NCI-H1930 (cell line): ENCODE results near the gene GPS1.

Experiments used
- DNase-seq, 2 experiments: peaks; one replicate each; lab custom pipeline; 2025; lab: John Stamatoyannopoulos, UW

GPS1 gene

GRCh38 chr17:82051776-82052637 is at the start of gene GPS1, which contains the start of gene RFNG:
TSS of gene GPS1 (plus strand) at chr17:82051898. CDS start at chr17:82051932, 34 bp downstream.
TSS of gene RFNG (minus strand) at chr17:82051811. CDS start at chr17:82051766, 45 bp downstream.
- DNase-seq = peak; percentile 55 to 74

GRCh38 chr17:82003411-82004381 is 48.0 kb upstream of the GPS1 start:
- DNase-seq = no peak

DNA sequence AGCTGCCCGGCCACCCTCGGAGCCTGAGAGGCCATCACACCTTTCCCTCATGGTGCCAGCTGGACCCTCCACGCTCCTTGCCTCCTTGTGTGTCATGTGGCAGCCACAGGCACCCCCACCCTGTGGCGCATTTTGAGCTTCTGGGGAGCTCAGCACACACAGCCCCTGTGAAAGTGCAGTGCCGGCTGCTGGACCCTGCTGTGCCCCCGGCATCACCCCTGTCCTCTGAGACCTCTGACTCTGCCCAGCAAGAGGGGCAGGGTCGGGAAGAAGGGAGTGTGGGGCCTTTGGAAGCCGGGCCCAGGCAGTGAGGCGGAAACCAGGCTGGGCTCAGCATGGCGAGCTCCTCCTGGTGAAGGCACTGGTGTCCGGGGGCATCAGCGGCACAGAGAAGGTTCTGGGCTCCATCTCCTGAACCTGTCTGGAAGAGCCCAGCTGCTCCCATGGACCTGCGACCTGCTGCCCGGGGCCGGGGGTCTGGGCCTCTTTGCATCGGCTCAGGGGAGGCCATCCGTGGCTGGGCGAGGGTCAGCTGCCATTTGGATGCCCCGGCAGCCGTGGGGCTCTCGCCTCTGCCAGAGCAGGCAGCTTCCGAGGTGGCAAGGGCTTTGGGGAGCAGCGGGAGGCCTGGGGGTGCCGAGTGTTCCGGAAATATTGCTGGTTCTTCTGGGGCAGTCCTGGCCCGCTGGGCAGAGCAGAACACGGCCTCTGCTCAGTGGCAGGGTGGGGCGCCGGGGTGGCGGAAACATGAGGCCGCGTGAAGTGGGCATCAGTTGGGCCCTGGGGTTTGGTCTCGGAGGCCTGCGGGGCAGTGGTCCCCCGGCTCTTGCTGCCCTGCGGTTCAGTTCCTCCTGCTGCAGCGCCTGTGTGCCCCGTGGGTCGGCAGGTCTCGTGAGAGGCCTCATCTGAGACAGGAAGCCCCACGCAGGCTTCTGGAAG is 46.9 kb upstream of the GPS1 start:
- no peak for DNase-seq

DNA sequence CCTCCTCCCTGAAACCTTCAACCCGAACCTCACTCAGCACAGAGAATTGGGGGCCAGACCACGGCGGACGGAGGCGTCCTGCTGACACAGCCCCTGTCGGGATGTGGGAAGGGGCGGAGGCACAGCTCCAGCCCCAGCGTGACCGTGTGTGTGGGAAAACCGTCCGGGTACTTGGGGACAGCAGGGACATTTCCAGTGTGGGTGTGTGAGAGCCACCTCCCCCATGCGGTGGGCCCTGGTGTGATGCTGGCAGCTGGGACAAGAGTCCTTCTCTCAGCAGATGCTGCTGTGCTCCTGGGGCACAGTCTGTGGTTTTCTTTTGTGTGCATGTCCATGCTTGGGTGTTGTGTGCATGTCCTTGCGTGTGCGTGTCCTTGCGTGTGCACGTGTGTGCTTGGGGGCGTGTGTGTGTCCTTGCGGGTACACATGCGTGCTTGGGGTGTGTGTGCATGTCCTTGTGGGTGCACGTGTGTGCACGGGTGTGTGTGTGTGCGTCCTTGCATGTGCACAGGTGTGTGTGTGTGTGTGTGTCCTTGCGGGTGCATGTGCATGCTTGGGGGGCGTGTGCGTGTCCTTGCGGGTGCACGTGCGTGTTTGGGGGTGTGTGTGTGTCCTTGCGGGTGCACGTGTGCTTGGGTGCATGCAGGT is 45.9 kb upstream of the GPS1 start:
- no peak for DNase-seq

- DNase-seq = no peak
These were observed 45.0 kb upstream of the GPS1 start for GRCh38 chr17:82006468-82007227.

- DNase-seq = no peak
These were observed 44.5 kb upstream of the GPS1 start for GRCh38 chr17:82007228-82007494.

GRCh38 chr17:82007495-82008257 is 44.0 kb upstream of the GPS1 start:
- no peak for DNase-seq

DNA sequence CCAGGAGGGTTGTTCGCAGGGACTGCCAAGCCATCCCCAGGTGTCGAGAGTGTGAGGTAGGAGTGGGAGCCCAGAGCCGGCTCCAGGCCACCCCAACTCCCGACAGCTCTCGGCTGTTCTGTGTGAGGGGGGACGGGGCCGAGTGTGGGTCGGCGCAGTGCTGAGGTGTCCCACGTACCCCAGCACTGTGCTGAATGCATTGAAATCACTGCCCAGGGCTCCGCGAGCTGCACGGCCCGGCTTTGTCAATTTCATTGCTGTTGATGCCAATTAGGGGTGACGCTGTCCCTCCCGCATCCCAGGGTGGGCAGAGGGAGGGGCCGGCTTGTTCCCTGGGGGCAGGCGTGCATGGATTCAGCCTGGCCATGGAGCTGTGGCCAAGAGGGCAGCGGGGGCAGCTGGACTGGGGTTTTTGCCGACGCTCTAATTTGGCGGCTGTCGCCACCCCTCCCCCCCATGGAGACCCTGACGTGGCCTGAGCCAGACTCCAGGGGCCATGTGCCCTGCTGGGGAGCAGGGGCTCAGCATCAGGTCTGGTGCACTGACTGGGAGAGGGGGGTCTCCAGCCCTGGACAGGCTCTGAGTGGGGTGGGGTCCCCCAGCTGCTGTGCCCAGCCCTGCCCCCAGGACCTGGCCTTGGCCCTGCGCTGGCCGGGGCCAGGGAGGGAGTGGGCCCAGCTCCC is 43.3 kb upstream of the GPS1 start:
- DNase-seq = no peak

DNA sequence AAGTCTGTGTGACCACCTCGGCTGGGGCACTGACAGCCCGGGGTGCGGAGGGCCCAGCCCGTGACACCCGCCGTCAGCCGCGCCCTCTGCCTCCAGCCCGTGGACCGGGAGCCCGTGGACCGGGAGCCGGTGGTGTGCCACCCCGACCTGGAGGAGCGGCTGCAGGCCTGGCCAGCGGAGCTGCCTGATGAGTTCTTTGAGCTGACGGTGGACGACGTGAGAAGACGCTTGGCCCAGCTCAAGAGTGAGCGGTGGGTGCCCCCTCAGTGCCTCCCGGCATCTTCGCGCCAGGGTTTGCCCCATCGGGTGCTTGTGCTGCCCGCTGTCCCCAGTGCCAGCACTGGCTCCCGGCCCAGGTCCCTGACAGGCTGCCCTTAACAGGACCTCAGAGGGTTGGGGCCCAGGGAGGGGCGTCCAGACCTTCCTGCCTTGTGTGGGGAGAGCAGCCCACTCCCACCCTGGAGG is 42.7 kb upstream of the GPS1 start:
- DNase-seq = no peak

DNA sequence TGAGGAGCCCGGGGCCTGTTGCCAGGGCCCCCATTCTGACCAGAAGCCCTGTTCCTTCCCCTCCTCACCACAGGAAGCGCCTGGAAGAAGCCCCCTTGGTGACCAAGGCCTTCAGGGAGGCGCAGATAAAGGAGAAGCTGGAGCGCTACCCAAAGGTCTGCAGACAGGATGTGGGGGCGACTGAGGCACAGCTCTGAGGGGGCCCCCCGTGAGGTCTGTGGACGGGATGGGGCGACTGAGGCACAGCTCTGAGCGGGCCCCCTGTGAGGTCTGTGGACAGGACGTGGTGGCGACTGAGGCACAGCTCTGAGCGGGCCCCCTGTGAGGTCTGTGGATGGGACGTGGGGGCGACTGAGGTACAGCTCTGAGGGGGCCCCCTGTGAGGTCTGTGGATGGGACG is 42.3 kb upstream of the GPS1 start:
- DNase-seq = no peak

DNA sequence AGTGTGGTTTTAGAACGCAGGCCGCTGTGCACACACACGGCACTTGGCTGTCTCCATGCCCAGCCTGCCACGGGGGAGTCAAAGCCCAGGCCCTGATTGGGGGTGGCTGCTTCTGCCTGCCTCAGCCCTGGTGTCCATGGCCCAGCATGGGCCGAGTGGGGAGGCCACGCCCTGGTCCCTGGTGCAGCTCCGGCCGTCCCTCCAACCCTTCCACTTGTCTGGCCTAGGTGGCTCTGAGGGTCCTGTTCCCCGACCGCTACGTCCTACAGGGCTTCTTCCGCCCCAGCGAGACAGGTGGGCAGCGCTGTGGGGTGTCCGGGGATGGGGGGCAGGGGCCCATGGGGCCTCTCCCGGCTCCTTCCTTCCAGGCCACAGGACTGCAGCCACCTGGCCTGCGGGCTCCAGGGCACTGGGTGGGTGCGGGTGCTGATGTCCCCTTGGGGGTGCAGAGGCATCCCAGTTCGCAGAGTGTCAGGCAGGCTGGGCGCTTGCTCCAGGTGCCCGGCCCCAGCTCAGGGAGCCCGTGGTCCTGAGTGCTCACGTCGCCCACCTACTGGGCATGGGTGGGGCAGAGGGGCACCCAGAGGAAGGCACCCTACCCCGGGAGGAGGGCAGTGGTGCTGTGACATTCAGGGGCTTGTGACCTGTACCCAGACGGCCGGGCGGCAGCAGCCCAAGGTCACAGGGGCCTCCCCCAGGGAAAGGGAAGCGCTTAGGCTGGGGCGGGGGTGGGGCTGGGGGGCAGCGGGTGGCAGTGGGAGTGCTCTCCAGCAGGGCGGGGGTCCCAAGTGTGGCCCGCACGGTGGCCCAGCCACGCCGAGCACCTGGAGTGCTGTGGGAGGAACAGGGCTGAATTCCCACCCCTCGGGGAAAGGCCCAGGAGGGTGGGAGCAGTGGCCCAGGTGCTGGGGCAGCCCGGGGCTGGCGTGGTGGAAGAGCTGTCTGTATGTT is 40.8 kb upstream of the GPS1 start:
- no peak for DNase-seq

DNA sequence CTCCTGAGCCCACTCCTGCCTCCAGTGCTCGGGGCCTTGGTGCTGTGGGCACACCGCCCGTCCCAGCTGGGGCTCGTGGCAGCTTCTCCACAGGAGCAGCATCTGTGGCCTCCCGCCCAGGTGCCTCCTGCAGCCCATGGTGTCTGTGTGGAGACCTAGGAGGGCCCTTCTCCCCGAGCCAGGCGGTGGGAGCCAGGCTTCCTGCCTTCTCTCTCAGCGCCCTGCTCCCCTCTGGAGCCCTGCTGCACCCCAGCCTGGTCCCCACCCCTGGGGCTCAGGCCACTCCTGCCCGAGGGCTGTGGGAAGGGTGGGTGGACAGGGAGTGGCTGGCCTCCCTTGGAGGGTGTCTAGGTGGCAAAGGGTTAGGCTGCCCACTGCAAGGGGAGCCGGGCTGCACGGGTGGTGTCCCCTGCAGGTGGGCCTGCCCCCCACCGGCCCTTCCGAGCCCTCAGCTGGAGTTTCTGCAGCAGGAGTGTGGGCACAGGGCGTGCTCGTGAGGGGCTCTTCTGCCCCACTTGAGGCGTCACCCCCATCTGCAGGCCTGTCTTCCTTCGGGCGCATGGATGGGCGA is 40.0 kb upstream of the GPS1 start:
- no peak for DNase-seq

DNA sequence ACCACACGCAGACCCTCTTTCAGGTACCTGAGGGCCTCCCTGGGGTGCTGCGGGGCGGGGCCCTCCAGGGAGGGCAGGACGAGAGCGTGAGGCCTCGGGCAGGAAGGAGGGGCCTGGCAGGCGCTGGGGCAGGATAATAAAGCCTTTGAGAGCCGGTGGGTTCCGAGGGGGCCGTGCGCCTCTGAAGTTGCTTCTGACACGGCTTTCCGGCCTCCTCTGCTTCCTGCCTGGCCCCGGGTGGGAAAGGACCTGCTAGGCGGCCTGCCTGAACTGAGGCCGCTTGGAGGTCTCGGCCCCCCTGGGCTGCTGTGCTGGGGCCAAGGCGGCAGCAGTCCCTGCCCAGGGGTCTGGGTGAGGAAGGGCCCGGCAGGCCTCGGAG is 39.4 kb upstream of the GPS1 start:
- DNase-seq = no peak

DNA sequence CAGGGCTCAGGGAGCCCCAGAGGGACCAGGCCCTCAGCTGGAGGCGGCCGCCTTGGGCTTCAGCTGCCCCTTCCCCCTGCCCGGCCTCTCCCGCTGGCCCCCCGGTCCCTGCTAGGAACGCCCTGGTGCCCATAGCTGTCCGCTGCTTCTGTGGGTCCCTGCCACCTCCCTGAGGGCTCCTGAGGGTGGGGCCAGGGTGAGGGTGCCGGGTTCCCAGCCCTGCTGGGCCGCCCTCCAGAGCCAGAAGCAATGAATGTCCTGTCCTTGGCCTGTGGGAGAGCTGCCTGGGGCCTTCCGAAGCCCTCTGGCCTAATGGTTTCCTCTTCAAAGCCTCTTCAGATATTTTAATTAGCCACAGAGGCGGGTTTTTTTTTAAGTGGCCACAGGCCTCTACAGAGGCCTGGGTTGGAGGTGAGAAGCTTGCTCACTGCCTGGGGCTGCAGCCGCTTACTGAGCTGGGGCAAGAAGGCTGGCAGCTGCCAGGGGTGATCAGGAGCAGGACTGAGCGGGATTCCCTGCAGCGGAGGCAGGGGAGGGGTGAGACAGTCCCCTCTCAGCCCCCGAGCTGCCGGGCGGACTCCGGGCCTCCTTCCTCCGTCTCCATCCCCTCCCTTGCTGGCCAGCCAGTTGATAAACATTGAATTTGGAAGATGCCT is 38.9 kb upstream of the GPS1 start:
- no peak for DNase-seq

DNA sequence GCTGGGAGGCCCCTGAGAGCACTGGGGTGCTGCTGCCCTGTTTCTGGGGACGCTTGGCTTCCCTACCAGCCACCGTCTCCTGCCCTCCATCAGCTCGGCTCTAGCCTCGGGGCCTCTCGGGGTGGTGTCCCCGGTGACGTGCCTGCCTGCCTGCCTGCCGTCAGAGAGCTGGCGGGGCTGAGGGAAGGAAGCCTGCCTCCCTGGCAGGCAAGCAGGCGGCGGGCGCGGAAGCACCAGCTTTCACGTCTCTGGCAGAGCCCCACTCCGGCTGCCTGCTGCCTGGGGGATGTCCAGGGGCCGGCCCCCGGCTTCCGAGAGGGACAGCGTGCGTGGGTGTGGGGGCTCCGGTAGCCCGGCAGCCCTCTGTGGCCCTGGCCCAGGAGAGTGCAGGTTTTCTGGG is 38.4 kb upstream of the GPS1 start:
- DNase-seq = no peak

DNA sequence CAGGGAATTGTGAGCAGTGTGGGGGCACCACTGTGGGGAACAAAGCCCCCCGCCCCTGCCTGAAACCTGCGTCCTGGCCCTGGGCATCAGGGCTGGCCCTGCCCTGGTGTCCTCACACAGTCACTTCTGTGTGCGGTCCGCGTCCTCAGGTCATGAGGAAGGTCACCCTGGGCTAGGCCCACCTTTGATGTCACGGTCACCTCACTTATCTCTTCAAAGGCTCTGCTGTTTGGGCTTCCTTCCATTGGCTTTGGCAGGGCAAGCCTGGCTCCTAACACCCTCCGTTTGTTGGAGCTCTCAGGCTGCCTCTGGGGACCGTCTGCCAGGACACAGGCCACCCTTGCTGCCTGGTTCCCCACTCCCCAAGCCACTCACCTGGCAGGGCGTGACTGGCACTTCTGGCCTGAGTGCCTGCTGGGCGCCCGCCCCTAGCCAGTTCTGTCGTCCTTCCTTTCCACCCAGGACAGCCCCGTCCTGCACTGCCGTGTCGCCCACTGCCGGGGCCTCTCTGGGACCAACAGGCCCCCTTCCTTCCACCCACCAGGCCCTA is 37.9 kb upstream of the GPS1 start:
- no peak for DNase-seq

GRCh38 chr17:82014432-82014831 is 37.3 kb upstream of the GPS1 start:
- no peak for DNase-seq
